Colonic mucosa (tissue), 4 donors: Measurements from ENCODE around the gene ZFAND3. TPM values are rescaled to one million over a fixed set of nuclear protein-coding genes. Genes with fewer than 3 reads are reported as not detected.

Source experiments
- DNase-seq: peaks from one replicate; pipeline ENCODE4 v3.0.0-alpha.2; 2020
- H3K27ac ChIP-seq: fragments of 200-600 bp; one replicate; pipeline ENCODE4 v1.8.0; 2021
- H3K27me3 ChIP-seq: fragments of 200-600 bp; one replicate; pipeline ENCODE4 v1.8.0; 2021
- H3K36me3 ChIP-seq: fragments of 200-600 bp; one replicate; pipeline ENCODE4 v1.8.0; 2021
- H3K4me1 ChIP-seq: fragments of 200-600 bp; one replicate; pipeline ENCODE4 v1.8.0; 2021; ENCODE audit warnings: mild to moderate bottlenecking
- H3K4me3 ChIP-seq: fragments of 200-600 bp; one replicate; pipeline ENCODE4 v1.8.0; 2021
- H3K9ac ChIP-seq, 2 donors: one replicate each; pipeline ENCODE4 v1.7.0; 2013; ENCODE audit warnings: control low read depth in 2 of 2, low read depth in 2 of 2, low read length in 2 of 2
- H3K9me3 ChIP-seq: fragments of 200-600 bp; one replicate; pipeline ENCODE4 v1.8.0; 2021
- intact Hi-C: fragments of 100-400 bp; cut with DNase I; formaldehyde crosslinking; loops from one replicate; pipeline ENCODE4 v1.14.1; 2022
- total RNA-seq, 2 donors: library from RNA; stranded (reverse); fragmentation: NEBNext Ultra II Directional in 1 of 2; extraction: Animal tissue kit (Norgen Biotek cat#: 25700) in 1 of 2; gene quantifications; one replicate each; pipeline ENCODE4 v1.2.1, GENCODE V29; 2021
- TF ChIP-seq, protein P1 (sequence below): fragments of 200-600 bp; IDR thresholded peaks from one replicate; pipeline ENCODE4 v1.8.0; 2022; ENCODE audit warnings: antibody characterized with exemption, mild to moderate bottlenecking
- donor health status: healthy.
- donor health status: DM: no; HTN: no; CAD: no.
- donor health status: DM: no; HTN: no; CAD: no.

Gene ZFAND3
- total RNA-seq, 2 donors from 2014 or later, result 42.0 to 96.8 TPM

DNA sequence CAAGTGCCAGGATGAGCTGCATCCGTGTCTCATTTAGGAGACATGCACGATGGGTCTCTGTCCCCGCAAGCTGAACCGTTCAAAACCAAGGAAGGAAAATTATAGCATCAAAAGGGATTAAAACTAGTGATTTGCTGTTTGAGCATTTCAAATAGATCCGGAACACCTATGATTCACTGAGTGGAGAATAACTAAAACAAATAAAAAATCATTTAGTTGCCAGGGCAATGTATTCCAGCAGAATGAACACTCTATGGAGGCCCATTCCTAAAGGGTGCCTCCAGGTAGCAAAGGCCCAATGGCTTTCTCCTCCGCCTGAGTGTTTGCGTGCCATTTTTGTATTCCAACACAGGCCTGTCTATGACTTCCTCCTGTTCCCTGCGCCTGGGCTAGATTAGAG is 354.8 kb downstream of the ZFAND3 start:
- Histone ChIP-seq H3K9me3 (no peaks in the 10 kb centered on the region), H3K27me3 (no peaks in the 10 kb centered on the region), H3K4me1 (peaks cover 12% of the 10 kb centered on the region), H3K4me3 (no peak overlapping the region), H3K36me3 (no peaks in the 10 kb centered on the region), H3K9ac (no peak overlapping the region), H3K27ac (no peak overlapping the region)
- no peak for DNase-seq
- TF ChIP-seq, protein P1, sequence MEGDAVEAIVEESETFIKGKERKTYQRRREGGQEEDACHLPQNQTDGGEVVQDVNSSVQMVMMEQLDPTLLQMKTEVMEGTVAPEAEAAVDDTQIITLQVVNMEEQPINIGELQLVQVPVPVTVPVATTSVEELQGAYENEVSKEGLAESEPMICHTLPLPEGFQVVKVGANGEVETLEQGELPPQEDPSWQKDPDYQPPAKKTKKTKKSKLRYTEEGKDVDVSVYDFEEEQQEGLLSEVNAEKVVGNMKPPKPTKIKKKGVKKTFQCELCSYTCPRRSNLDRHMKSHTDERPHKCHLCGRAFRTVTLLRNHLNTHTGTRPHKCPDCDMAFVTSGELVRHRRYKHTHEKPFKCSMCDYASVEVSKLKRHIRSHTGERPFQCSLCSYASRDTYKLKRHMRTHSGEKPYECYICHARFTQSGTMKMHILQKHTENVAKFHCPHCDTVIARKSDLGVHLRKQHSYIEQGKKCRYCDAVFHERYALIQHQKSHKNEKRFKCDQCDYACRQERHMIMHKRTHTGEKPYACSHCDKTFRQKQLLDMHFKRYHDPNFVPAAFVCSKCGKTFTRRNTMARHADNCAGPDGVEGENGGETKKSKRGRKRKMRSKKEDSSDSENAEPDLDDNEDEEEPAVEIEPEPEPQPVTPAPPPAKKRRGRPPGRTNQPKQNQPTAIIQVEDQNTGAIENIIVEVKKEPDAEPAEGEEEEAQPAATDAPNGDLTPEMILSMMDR, result no peak
- intact Hi-C loops, result no loop called here

DNA sequence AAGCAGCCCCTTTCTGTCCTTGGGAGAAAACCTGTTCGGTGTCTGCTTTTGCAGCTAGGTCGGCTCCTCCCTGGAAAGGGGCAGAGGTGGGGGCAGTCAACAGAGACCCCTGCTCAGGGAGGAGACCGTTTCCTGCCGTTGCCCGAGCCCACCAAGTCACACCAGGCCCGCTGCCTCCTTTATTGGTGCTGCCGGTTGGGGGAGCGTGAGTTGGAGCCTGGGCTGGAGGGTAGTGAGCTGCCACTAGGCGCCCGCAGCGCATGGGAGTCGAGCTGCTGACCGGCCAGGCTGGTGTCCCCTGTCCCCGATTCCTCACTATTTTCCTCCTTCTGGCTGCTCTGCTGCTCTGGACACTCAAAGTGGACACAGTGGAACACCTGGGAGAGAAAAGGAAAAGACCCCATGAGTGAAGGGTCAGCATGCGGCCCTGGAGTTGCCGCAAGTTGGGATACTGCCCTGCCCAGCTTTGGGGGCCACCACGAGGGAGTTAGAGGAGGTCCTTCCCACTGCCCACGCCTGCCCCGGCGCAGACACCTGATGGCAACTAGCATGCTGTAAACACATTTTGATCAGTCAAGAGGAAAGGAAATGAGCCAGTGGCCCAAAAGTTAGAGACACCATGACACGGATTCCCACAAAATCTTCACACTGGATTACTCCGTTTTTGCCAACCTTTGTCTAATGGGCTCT is 355.4 kb downstream of the ZFAND3 start:
- intact Hi-C loops, result no loop called here
- Histone ChIP-seq H3K36me3 (no peaks in the 10 kb centered on the region), H3K9me3 (no peaks in the 10 kb centered on the region), H3K4me1 (peaks cover 12% of the 10 kb centered on the region), H3K27ac (no peak overlapping the region), H3K4me3 (no peak overlapping the region), H3K27me3 (no peaks in the 10 kb centered on the region), H3K9ac (no peak overlapping the region)
- DNase-seq, result no peak
- TF ChIP-seq, protein P1, result no peak

DNA sequence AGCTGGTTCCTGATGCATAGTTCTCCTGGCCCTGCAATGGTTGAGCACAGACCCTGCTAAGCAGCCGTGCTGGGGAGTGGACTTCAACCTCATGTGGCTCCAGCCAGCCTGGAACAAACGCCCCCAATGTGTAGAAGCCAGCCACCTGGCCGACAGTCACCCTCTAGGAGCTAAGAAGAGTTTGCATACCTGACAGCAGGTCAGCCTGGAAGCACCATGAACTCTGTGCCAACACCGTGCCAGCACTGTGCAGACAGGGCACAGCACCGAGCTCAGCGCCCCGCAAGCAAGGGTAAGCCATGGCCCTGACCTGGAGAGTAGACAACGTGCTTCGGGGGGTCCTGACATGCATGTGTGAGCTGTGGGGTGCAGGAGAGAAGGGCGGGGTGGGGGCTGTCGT is 356.3 kb downstream of the ZFAND3 start:
- H3K4me1 ChIP-seq, result peaks cover 7% of the 10 kb centered on the region
- no peak for DNase-seq
- no peaks in the 10 kb centered on the region for H3K9me3 ChIP-seq
- no peak overlapping the region for H3K9ac ChIP-seq
- intact Hi-C loops, result no loop called here
- no peaks in the 10 kb centered on the region for H3K27me3 ChIP-seq
- TF ChIP-seq, protein P1, result no peak
- no peak overlapping the region for H3K4me3 ChIP-seq
- H3K27ac ChIP-seq, result no peak overlapping the region
- no peaks in the 10 kb centered on the region for H3K36me3 ChIP-seq

DNA sequence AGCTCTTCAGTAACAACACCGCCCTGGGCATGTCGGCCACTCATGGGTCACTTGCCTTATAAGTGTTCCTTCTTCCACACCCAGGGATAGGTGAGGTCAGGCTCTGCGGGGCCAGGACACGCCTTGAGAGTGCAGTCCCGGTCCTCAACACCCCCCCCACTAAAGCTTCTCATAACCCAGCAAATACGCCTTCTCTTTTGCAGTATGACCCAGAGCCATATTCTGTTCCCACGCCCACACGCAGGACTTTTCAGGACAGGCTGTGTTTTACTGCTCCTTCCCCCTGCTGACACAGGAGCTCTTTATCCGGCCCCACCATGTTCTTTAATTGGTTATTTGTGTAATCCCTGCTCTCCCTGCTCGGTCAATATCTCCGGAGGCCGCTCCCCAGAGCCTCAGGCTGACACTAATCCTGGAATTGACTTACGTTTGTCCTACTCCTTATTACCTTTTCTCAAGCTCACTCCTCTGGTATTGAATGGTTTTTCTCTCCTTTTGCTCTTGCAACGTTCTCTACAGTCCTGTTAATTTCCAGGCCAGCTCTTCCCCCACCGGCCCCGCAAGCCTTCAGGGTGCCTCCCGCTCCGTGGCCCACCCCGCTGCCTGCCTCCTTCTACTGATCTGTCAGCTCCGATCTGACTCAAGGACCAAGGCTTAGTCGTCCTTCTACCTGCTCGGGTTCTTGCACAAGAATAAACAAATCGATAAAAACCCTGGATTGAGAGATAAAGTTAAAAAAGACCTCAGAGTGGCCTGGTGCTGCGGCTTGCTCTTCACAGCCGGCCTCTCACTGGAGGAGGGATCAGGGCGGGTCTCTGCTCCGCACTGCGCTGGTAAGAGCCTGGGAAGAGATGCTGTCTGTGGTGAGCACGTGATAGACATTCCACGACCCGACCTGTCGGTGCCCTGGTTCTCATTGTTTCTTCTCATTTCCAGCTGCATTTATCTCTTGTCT is 357.5 kb downstream of the ZFAND3 start:
- H3K36me3 ChIP-seq, result no peaks in the 10 kb centered on the region
- TF ChIP-seq, protein P1, result no peak
- H3K4me3 ChIP-seq, result no peak overlapping the region
- H3K4me1 ChIP-seq, result peaks cover 3% of the 10 kb centered on the region
- no peaks in the 10 kb centered on the region for H3K9me3 ChIP-seq
- no peak for DNase-seq
- no peaks in the 10 kb centered on the region for H3K27me3 ChIP-seq
- H3K9ac ChIP-seq, result no peak overlapping the region
- H3K27ac ChIP-seq, result no peak overlapping the region
- intact Hi-C loops, result no loop called here

DNA sequence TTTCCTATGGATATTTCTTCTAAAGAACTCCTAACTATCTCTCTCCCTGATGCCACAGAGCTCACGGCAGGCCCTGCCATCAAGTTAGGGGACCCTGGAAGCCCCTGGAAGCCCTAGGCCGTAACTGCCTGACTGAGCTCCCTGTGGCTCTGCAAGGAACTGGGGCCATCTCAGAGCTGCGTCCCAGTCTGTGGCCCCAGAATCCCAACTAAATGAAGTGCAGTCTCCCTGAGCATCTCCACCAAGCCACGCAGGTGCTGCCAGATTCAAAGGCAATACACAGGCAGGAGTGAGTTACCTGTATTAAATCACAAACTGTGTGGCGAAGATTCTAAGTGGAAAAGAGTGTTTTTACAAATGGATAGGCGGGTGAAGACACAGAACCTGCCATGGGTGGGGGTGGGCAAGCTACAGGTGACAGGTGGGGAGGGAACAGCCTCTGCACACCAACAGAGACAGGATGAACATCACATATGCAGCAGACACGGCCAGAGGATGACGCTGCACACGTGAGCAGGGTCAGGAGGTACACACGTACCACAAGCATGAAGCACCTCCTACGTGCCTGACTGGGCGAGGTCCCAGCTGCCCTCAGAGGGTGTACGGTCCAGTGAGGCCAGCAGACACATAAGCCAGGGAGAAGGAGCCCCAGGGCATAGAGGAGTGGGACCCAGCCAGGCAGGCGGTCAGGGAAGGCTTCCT is 358.5 kb downstream of the ZFAND3 start:
- Histone ChIP-seq H3K9me3 (no peaks in the 10 kb centered on the region), H3K4me3 (no peak overlapping the region), H3K27ac (no peak overlapping the region), H3K27me3 (no peaks in the 10 kb centered on the region), H3K36me3 (no peaks in the 10 kb centered on the region), H3K9ac (no peak overlapping the region), H3K4me1 (peaks cover 3% of the 10 kb centered on the region)
- no peak for DNase-seq
- intact Hi-C loops, result no loop called here
- TF ChIP-seq, protein P1, result no peak
